A673 (cell line): ENCODE results near the gene MSANTD1. TPM values are rescaled to one million over a fixed set of nuclear protein-coding genes. Genes with fewer than 3 reads are reported as not detected.

Experiments
- BruUV-seq: library from RNA; stranded (reverse); fragments of 400-500 nt; replicated peaks from 2 replicates; lab custom pipeline; 2021; lab: Mats Ljungman, UMichigan
- CTCF ChIA-PET: fragments of 300-600 bp; sonication (Branson Sonifier 250); formaldehyde crosslinking; loops from one replicate; lab custom pipeline; 2022; ENCODE audit warnings: antibody characterized with exemption; lab: Charles Lee
- POLR2A ChIA-PET: fragments of 300-600 bp; sonication (Branson Sonifier 250); formaldehyde crosslinking; loops from one replicate; lab custom pipeline; 2022; ENCODE audit warnings: antibody characterized with exemption; ENCODE audit not compliant: low non-redundant PET; lab: Charles Lee
- DNase-seq: peaks from one replicate; pipeline ENCODE4 v3.0.0-alpha.2; 2015; ENCODE audit warnings: low spot score
- H3K27ac ChIP-seq: fragments of 200-600 bp; sonication (generic); 2 replicates; pipeline ENCODE4 v1.5.1; 2016; ENCODE audit warnings: mixed run types, low read depth, mild to moderate bottlenecking, mixed read lengths, antibody characterized with exemption, low read length; ENCODE audit not compliant: poor library complexity, severe bottlenecking
- H3K27me3 ChIP-seq: fragments of 200-600 bp; sonication (generic); replicated peaks from 2 replicates; pipeline ENCODE4 v1.6.1; 2017; ENCODE audit warnings: mixed run types, low read depth, mild to moderate bottlenecking, mixed read lengths, antibody characterized with exemption, low read length; ENCODE audit not compliant: insufficient read depth, poor library complexity
- H3K36me3 ChIP-seq: fragments of 200-600 bp; sonication (generic); 2 replicates; pipeline ENCODE4 v1.6.1; 2016; ENCODE audit warnings: mixed run types, mild to moderate bottlenecking, mixed read lengths, antibody characterized with exemption, low read length; ENCODE audit not compliant: insufficient read depth, poor library complexity, severe bottlenecking
- H3K4me1 ChIP-seq: fragments of 200-600 bp; sonication (generic); 2 replicates; pipeline ENCODE4 v1.6.1; 2017; ENCODE audit warnings: mixed run types, mild to moderate bottlenecking, mixed read lengths, antibody characterized with exemption, low read length; ENCODE audit not compliant: insufficient read depth, poor library complexity, severe bottlenecking
- H3K4me3 ChIP-seq: fragments of 200-600 bp; sonication (generic); 2 replicates; pipeline ENCODE4 v1.5.1; 2016; ENCODE audit warnings: low read depth, mixed run types, mild to moderate bottlenecking, mixed read lengths, low read length; ENCODE audit not compliant: poor library complexity, severe bottlenecking
- H3K9me3 ChIP-seq: fragments of 200-600 bp; sonication (generic); 2 replicates; pipeline ENCODE4 v1.6.1; 2016; ENCODE audit warnings: mixed run types, low read depth, mild to moderate bottlenecking, mixed read lengths, antibody characterized with exemption, low read length; ENCODE audit not compliant: poor library complexity, severe bottlenecking
- EZH2 ChIP-seq: fragments of 200-600 bp; sonication (generic); IDR thresholded peaks from 2 replicates; pipeline ENCODE4 v1.6.1; 2017; ENCODE audit warnings: borderline replicate concordance, low read depth, mild to moderate bottlenecking, mixed read lengths, antibody characterized with exemption, low read length; ENCODE audit not compliant: poor library complexity, severe bottlenecking
- intact Hi-C: fragments of 100-400 bp; cut with micrococcal nuclease; formaldehyde crosslinking; loops from one replicate; pipeline ENCODE4 v1.10.0; 2022; ENCODE audit not compliant: unreplicated experiment
- total RNA-seq: library from RNA; stranded (reverse); gene quantifications from 2 replicates; pipeline ENCODE4 v1.2.3, GENCODE V29; 2021
- TF ChIP-seq, protein P1 (sequence below): fragments of 300-800, 200-600 bp; sonication (generic); conservative IDR thresholded peaks from 2 replicates; pipeline ENCODE4 v1.5.1; 2017; ENCODE audit warnings: low read depth, mild to moderate bottlenecking, antibody characterized with exemption, low read length, moderate library complexity, mixed read lengths

Gene MSANTD1
- total RNA-seq, 1 experiment from 2014 or later, result 2.3 TPM

DNA sequence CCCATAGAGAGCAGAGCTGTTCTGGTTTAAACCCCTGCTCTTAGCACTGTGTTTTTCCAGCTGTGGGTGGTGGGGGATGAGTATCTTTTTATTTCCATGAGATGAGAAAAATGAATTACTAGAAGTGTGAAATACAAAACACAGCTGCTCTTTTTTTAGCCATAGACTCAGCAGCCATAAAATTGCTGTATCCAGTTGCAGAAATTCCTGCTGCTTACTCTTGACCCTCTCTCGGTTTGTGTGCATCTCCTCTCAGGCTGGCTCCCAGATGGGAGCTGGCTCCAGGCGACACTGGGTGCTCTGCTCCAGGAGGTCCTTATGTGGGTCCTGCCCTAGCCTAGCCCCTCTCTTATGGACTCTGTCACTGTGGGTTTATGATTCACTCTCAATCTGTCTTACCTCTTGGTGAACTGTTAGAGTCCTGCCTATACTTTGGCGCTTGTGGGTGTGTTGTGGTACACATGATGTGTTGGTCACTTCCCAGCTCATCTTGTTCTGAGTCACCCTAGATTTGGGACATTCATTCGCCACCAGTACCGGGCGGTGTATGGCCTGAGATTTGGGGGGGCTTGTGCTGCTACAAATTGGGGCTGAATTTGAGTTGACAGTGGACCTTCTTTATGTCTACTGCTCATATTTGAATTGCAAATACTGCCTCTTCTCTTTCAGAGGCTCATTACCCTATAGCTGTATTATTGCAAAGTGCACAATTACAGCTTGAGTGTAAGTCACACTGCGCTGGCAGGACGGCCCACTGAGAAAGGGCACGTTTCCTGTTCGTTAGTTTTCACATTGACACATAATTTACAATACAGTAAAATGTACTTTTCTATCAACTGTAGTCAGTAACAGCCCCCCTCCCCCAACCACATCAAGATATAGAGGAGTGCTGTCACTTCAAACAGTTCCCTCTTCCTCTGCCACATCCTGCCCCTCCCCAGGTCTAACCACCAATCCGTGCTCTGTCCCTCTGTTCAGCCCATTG, 46.9 kb upstream of the MSANTD1 start:
- ChIA-PET CTCF (interaction anchor here (0.6 to 0.7 kb wide), 2 partner anchors 7 to 980 kb away, joined by 5 to 8 read pairs; no protein-coding TSS in a partner anchor), POLR2A (no interaction called here)
- peak; percentile 9 for DNase-seq
- Histone ChIP-seq H3K9me3 (no peaks in the 10 kb centered on the region), H3K27me3 (no peaks in the 10 kb centered on the region), H3K4me3 (no peak overlapping the region), H3K27ac (peak overlapping the region; percentile 27), H3K36me3 (peaks cover 15% of the 10 kb centered on the region), H3K4me1 (peaks cover 9% of the 10 kb centered on the region)
- TF ChIP-seq, protein P1, sequence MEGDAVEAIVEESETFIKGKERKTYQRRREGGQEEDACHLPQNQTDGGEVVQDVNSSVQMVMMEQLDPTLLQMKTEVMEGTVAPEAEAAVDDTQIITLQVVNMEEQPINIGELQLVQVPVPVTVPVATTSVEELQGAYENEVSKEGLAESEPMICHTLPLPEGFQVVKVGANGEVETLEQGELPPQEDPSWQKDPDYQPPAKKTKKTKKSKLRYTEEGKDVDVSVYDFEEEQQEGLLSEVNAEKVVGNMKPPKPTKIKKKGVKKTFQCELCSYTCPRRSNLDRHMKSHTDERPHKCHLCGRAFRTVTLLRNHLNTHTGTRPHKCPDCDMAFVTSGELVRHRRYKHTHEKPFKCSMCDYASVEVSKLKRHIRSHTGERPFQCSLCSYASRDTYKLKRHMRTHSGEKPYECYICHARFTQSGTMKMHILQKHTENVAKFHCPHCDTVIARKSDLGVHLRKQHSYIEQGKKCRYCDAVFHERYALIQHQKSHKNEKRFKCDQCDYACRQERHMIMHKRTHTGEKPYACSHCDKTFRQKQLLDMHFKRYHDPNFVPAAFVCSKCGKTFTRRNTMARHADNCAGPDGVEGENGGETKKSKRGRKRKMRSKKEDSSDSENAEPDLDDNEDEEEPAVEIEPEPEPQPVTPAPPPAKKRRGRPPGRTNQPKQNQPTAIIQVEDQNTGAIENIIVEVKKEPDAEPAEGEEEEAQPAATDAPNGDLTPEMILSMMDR, result no peak
- no peak for TF ChIP-seq EZH2
- BruUV-seq, result no TSS peak
- intact Hi-C loops, result loop anchor here (5.0 kb wide), 1 partner anchor 95 kb away; no protein-coding TSS in a partner anchor

DNA sequence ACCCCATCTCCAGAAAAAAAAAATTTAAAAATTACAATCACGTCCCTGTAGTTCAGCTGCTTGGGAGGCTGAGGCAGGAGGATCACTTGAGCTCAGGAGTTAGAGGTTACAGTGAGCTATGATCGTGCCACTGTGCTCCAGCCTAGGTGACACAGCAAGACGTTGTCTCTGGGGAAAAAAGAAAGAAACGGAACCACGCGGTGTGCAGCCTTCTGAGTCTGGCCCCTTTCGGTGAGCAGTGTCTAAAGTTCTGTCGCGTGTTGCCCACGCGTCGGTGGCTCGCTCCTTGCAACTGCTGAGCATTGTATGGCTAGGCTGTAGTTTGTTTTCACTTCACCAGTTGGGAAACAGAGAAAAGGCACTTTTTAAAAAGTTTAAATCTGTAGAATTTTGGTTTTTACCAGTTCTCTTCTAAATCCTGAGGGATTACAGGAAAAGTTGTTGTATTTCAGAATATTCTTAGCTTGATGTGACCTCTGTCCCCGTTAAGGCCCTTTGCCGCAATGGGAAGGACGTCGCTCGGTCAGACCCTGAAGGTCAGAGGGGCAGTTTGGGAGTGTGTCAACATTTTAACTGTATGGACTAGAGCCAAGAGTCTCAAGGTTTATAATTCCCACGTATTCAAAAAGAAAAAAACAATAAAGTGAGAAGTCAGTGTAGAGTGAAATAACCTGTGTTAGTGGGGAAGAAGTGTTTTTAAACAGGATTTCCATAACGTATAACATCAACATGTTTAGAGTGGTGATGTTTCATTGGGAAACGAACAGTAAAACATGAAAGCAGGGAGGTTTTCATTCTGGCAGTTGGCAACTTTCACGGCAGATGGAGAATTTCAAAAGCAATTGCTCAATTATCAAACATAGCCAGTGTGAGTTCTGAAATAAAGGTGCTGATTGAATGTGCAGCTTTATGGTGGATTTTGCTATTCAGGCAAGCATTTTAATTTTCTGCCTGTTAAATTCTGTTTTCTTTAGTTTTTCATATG, 45.8 kb upstream of the MSANTD1 start:
- Histone ChIP-seq H3K4me3 (no peak overlapping the region), H3K36me3 (peaks cover 18% of the 10 kb centered on the region), H3K4me1 (peaks cover 9% of the 10 kb centered on the region), H3K9me3 (no peaks in the 10 kb centered on the region), H3K27ac (peak overlapping the region; percentile 27), H3K27me3 (no peaks in the 10 kb centered on the region)
- ChIA-PET POLR2A (no interaction called here), CTCF (no interaction called here)
- no peak for TF ChIP-seq EZH2
- TF ChIP-seq, protein P1, result no peak
- no TSS peak for BruUV-seq
- intact Hi-C loops, result loop anchor here (5.0 kb wide), 1 partner anchor 96 kb away; no protein-coding TSS in a partner anchor
- DNase-seq, result no peak

GRCh38 chr4:3203971-3204431, 45.0 kb upstream of the MSANTD1 start:
- Histone ChIP-seq H3K4me1 (peaks cover 9% of the 10 kb centered on the region), H3K27me3 (no peaks in the 10 kb centered on the region), H3K4me3 (no peak overlapping the region), H3K36me3 (peaks cover 23% of the 10 kb centered on the region), H3K9me3 (no peaks in the 10 kb centered on the region), H3K27ac (no peak overlapping the region)
- POLR2A ChIA-PET, result no interaction called here
- no TSS peak for BruUV-seq
- CTCF ChIA-PET, result no interaction called here
- intact Hi-C loops, result loop anchor here (5.0 kb wide), 1 partner anchor 97 kb away; no protein-coding TSS in a partner anchor
- no peak for DNase-seq
- TF ChIP-seq, protein P1, result no peak
- no peak for TF ChIP-seq EZH2
